AG20443 (cell line): ENCODE results near the gene CCDC183.

ENCODE experiments used
- DNase-seq: peaks from one replicate; pipeline ENCODE4 v3.0.0; 2012; ENCODE audit warnings: low spot score, mixed read lengths

CCDC183 gene

GRCh38 chr9:136849038-136849959 is 53.2 kb downstream of the CCDC183 start, which contains the start of gene PHPT1:
TSS of gene PHPT1 (plus strand) at chr9:136849409. CDS start at chr9:136849431, 22 bp downstream.
- DNase-seq = peak; percentile 99

- no peak for DNase-seq
Observed at GRCh38 chr9:136849960-136850865, 54.1 kb downstream of the CCDC183 start.

- DNase-seq = no peak
Observed at GRCh38 chr9:136850866-136851775, 55.0 kb downstream of the CCDC183 start.

- no peak for DNase-seq
Observed at GRCh38 chr9:136851941-136852663, 56.0 kb downstream of the CCDC183 start, which contains the start of gene MAMDC4. TSS of gene MAMDC4 (plus strand) at chr9:136852346. CDS start at chr9:136852417, 71 bp downstream.

- no peak for DNase-seq
Observed at GRCh38 chr9:136852664-136853595, 56.8 kb downstream of the CCDC183 start.

- no peak for DNase-seq
Observed at GRCh38 chr9:136853596-136854112, 57.5 kb downstream of the CCDC183 start.

GRCh38 chr9:136854113-136854841 is 58.1 kb downstream of the CCDC183 start:
- DNase-seq = no peak

- no peak for DNase-seq
Observed at GRCh38 chr9:136854842-136855460, 58.8 kb downstream of the CCDC183 start.

- DNase-seq = no peak
Observed at GRCh38 chr9:136855461-136856078, 59.4 kb downstream of the CCDC183 start.

GRCh38 chr9:136856079-136856476 is 59.9 kb downstream of the CCDC183 start:
- DNase-seq = no peak

- no peak for DNase-seq
Observed at GRCh38 chr9:136856541-136857141, 60.5 kb downstream of the CCDC183 start.

- DNase-seq = no peak
Observed at GRCh38 chr9:136857166-136857565, 61.0 kb downstream of the CCDC183 start.
